GM19452 (cell line): ENCODE results near the gene NR2C1.
A peak's percentile ranks its signal among the peaks of the same experiment; 100 is the strongest.
"Not testable (repeated sequence)": the region's sequence is repeated elsewhere in the genome, so short reads cannot be mapped to it uniquely, and the experiment has no call there.

Source experiments
- ATAC-seq: cut with Tn5 transposase; IDR thresholded peaks from one replicate; pipeline ENCODE4 v1.9.1; 2021; ENCODE audit not compliant: unreplicated experiment

NR2C1 gene

GRCh38 chr12:95003213-95003920 is 70.1 kb downstream of the NR2C1 start, which contains the start of gene NDUFA12:
TSS of gene NDUFA12 (minus strand) at chr12:95003697. CDS start at chr12:95003680, 17 bp downstream.
- peak; percentile 99 for ATAC-seq

- ATAC-seq: no peak
Measured at GRCh38 chr12:95002754-95003153, 70.7 kb downstream of the NR2C1 start.

- no peak for ATAC-seq
Measured at GRCh38 chr12:94998326-94998725, 75.1 kb downstream of the NR2C1 start.

GRCh38 chr12:94997726-94998125 is 75.7 kb downstream of the NR2C1 start:
- no peak for ATAC-seq

GRCh38 chr12:94997061-94997460 is 76.4 kb downstream of the NR2C1 start:
- ATAC-seq: no peak

- no peak for ATAC-seq
Measured at GRCh38 chr12:94994312-94994711, 79.1 kb downstream of the NR2C1 start.

GRCh38 chr12:94993855-94994254 is 79.6 kb downstream of the NR2C1 start:
- not testable (repeated sequence) for ATAC-seq

- no peak for ATAC-seq
Measured at GRCh38 chr12:94990222-94990621, 83.2 kb downstream of the NR2C1 start.

GRCh38 chr12:94988471-94988870 is 84.9 kb downstream of the NR2C1 start:
- ATAC-seq: no peak

- no peak for ATAC-seq
Measured at GRCh38 chr12:94987801-94988200, 85.6 kb downstream of the NR2C1 start.

GRCh38 chr12:94987076-94987669 is 86.2 kb downstream of the NR2C1 start:
- ATAC-seq: no peak

- ATAC-seq: not testable (repeated sequence)
Measured at GRCh38 chr12:94985099-94985498, 88.3 kb downstream of the NR2C1 start.

GRCh38 chr12:94983321-94983720 is 90.1 kb downstream of the NR2C1 start:
- no peak for ATAC-seq

- ATAC-seq: no peak
Measured at GRCh38 chr12:94982456-94982855, 91.0 kb downstream of the NR2C1 start.

- ATAC-seq: no peak
Measured at GRCh38 chr12:94980577-94980976, 92.8 kb downstream of the NR2C1 start.

- no peak for ATAC-seq
Measured at GRCh38 chr12:94979941-94980340, 93.5 kb downstream of the NR2C1 start.

- ATAC-seq: no peak
Measured at GRCh38 chr12:94977766-94978468, 95.5 kb downstream of the NR2C1 start.

- ATAC-seq: no peak
Measured at GRCh38 chr12:94973221-94973620, 100.2 kb downstream of the NR2C1 start.

- ATAC-seq: no peak
Measured at GRCh38 chr12:94972795-94973194, 100.6 kb downstream of the NR2C1 start.

- ATAC-seq: no peak
Measured at GRCh38 chr12:94971923-94972322, 101.5 kb downstream of the NR2C1 start.

GRCh38 chr12:94970560-94970959 is 102.9 kb downstream of the NR2C1 start:
- no peak for ATAC-seq
